HepG2 (cell line): ENCODE data around the gene SLC4A11. TPM values are rescaled to one million over a fixed set of nuclear protein-coding genes. Genes with fewer than 3 reads are reported as not detected.
A peak's percentile ranks its signal among the peaks of the same experiment; 100 is the strongest.

ENCODE experiments used
- ARID2 ChIP-seq: sonication (generic); formaldehyde crosslinking; IDR thresholded peaks from 2 replicates; pipeline ENCODE4 v1.8.1; 2022; ENCODE audit warnings: mild to moderate bottlenecking, missing genetic modification reagents, borderline replicate concordance
- HDAC2 ChIP-seq: sonication (generic); formaldehyde crosslinking; IDR thresholded peaks from 2 replicates; pipeline ENCODE4 v1.4.0; 2020; ENCODE audit warnings: missing genetic modification reagents
- HHEX ChIP-seq: IDR thresholded peaks from 2 replicates; pipeline ENCODE4 v1.6.1; 2016; ENCODE audit warnings: control low read depth
- KDM5A ChIP-seq: fragments of 200-600 bp; sonication (generic); IDR thresholded peaks from 2 replicates; pipeline ENCODE4 v1.7.0; 2018; ENCODE audit warnings: antibody characterized with exemption, mild to moderate bottlenecking, low read length, borderline replicate concordance
- MED1 ChIP-seq: sonication (generic); formaldehyde crosslinking; IDR thresholded peaks from 2 replicates; pipeline ENCODE4 v1.4.0; 2020; ENCODE audit warnings: missing genetic modification reagents
- MTF2 ChIP-seq: sonication (generic); formaldehyde crosslinking; IDR thresholded peaks from 2 replicates; pipeline ENCODE4 v1.5.0; 2020; ENCODE audit warnings: missing genetic modification reagents, borderline replicate concordance
- SIN3B ChIP-seq: fragments of 150-350 bp; IDR thresholded peaks from 2 replicates; pipeline ENCODE4 v1.6.1; 2014; ENCODE audit warnings: low read length
- TEAD2 ChIP-seq: sonication (generic); formaldehyde crosslinking; IDR thresholded peaks from 2 replicates; pipeline ENCODE4 v1.9.0; 2021; ENCODE audit warnings: missing genetic modification reagents
- ZFP36L1 ChIP-seq: sonication (generic); formaldehyde crosslinking; IDR thresholded peaks from 2 replicates; pipeline ENCODE4 v1.8.0; 2022; ENCODE audit warnings: mild to moderate bottlenecking, missing genetic modification reagents, moderate library complexity
- ZNF12 ChIP-seq: sonication (generic); formaldehyde crosslinking; IDR thresholded peaks from 2 replicates; pipeline ENCODE4 v1.5.0; 2020; ENCODE audit warnings: missing genetic modification reagents
- ZNF234 ChIP-seq: sonication (generic); formaldehyde crosslinking; conservative IDR thresholded peaks from 2 replicates; pipeline ENCODE4 v1.5.1; 2020; ENCODE audit warnings: mild to moderate bottlenecking, missing genetic modification reagents
- ZNF333 ChIP-seq: sonication (generic); formaldehyde crosslinking; IDR thresholded peaks from 2 replicates; pipeline ENCODE4 v1.4.0; 2020; ENCODE audit warnings: mild to moderate bottlenecking, missing genetic modification reagents, borderline replicate concordance
- ZNF484 ChIP-seq: sonication (generic); formaldehyde crosslinking; IDR thresholded peaks from 2 replicates; pipeline ENCODE4 v1.5.1; 2020; ENCODE audit warnings: mild to moderate bottlenecking, low read depth, missing genetic modification reagents, borderline replicate concordance
- ZNF629 ChIP-seq: sonication (generic); formaldehyde crosslinking; conservative IDR thresholded peaks from 2 replicates; pipeline ENCODE4 v1.5.0; 2020; ENCODE audit warnings: missing genetic modification reagents
- ZNF670 ChIP-seq: sonication (generic); formaldehyde crosslinking; IDR thresholded peaks from 2 replicates; pipeline ENCODE4 v1.8.0; 2022; ENCODE audit warnings: mild to moderate bottlenecking, missing genetic modification reagents, borderline replicate concordance
- ZNF761 ChIP-seq: sonication (generic); formaldehyde crosslinking; conservative IDR thresholded peaks from 2 replicates; pipeline ENCODE4 v1.4.0; 2020; ENCODE audit warnings: mild to moderate bottlenecking, missing genetic modification reagents
- polyA plus RNA-seq, 8 experiments: library from polyadenylated mRNA; depleted of rRNA in 3 of 8; stranded (reverse) in 7 of 8; unstranded in 1 of 8; fragments of >200 nt; fragmentation: Illumina TruSeq in 4 of 8; extraction: Trizol in 4 of 8; gene quantifications; 2 replicates each; pipeline versions ENCODE4 v1.2.1 to v1.2.3, GENCODE V29; 2011 to 2016; ENCODE audit warnings: low read depth in 4 of 8, missing spikeins in 1 of 8, mixed read lengths in 1 of 8; ENCODE audit not compliant: insufficient read depth in 1 of 8
- total RNA-seq, 5 experiments: library from RNA; depleted of rRNA; stranded (reverse); fragments of >200 nt; fragmentation: Illumina TruSeq; extraction: Trizol; gene quantifications; 2 replicates each; pipeline ENCODE4 v1.2.3, GENCODE V29; 2016; ENCODE audit warnings: low read depth in 1 of 5
- TF ChIP-seq, protein P1 (sequence below): sonication (generic); formaldehyde crosslinking; IDR thresholded peaks from 2 replicates; pipeline ENCODE4 v1.4.0; 2020; ENCODE audit warnings: missing genetic modification reagents, low read depth, mild to moderate bottlenecking, borderline replicate concordance
- TF ChIP-seq, protein P2 (sequence below): sonication (generic); formaldehyde crosslinking; IDR thresholded peaks from 2 replicates; pipeline ENCODE4 v1.5.0; 2020; ENCODE audit warnings: mild to moderate bottlenecking, missing genetic modification reagents, borderline replicate concordance
- TF ChIP-seq, protein P3 (sequence below): sonication (generic); formaldehyde crosslinking; conservative IDR thresholded peaks from 2 replicates; pipeline ENCODE4 v1.4.0; 2020; ENCODE audit warnings: missing genetic modification reagents

SLC4A11 gene
- total and polyA plus RNA-seq, 2 of the 13 experiments (the other 11 are each of a cell fraction or from before 2014, with no cell fraction given), result 3.9 to 27.0 TPM

DNA sequence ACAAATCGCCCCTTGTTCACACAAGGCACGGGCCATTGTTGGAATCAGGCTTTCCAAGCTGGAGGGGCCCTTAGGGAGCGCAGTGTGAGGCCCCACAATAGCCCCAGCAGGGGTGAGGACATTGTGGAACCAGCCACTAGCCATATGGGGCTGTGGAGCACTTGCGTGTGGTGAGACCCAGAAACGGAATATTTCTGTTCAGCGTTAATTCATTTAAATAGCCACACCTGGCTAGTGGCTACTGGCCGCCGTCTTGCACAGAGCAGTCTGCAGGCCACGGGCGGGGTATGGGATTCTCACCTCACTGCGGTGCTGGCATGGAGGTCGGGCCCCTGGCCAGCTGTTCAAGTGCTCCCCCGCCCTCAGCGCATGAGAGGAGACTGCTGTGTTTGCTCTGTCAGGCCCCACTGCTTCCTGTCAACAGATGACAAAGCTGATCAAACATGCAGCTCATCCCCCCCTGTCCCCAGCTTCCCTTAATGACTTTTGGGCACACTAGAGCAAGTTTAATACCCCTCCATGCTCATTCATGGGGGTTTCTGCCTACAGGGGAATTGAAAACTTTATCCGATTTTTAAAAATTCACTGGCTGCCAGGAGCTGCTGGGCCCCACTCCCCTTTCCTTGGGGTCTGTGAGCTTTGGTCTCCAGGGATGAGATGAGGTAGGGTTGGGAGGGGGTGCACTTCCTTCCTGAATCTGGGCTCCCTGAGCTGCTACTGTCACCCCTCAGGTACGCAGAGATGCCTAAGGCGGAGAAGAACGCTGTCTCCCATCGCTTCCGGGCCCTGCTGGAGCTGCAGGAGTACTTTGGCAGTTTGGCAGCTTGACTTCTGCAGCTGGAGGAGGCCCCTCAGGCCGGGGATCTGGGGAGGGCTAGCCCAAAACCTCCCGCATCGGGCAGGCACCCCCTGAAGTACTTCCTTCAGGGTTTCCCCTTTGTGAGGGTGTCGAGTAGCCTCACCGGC lies 16.1 kb downstream of the SLC4A11 start (continued):
- TF ChIP-seq MED1 (peak; percentile 99), ARID2 (no peak), KDM5A (peak; percentile 47; the same call in 1 of the 2 replicates), ZNF761 (CRISPR knock-in tag) (peak; percentile 96), HDAC2 (peak; percentile 98), SIN3B (no peak), ZNF234 (CRISPR knock-in tag) (no peak; the same call in 1 of the 2 replicates), HHEX (CRISPR knock-in tag) (peak; percentile 81), MTF2 (no peak), TEAD2 (CRISPR knock-in tag) (no peak), ZNF484 (no peak), ZFP36L1 (peak; percentile 90), ZNF629 (CRISPR knock-in tag) (peak; percentile 68), ZNF333 (CRISPR knock-in tag) (no peak), ZNF670 (CRISPR knock-in tag) (peak; percentile 94), ZNF12 (CRISPR knock-in tag) (peak; percentile 87)
- TF ChIP-seq, protein P1, sequence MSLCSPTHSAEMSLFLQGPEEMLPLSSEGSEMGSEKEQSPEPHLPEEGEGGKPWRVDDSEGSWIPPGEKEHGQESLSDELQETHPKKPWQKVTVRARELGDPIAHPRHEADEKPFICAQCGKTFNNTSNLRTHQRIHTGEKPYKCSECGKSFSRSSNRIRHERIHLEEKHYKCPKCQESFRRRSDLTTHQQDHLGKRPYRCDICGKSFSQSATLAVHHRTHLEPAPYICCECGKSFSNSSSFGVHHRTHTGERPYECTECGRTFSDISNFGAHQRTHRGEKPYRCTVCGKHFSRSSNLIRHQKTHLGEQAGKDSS (CRISPR knock-in tag), result peak; percentile 99
- TF ChIP-seq, protein P2, sequence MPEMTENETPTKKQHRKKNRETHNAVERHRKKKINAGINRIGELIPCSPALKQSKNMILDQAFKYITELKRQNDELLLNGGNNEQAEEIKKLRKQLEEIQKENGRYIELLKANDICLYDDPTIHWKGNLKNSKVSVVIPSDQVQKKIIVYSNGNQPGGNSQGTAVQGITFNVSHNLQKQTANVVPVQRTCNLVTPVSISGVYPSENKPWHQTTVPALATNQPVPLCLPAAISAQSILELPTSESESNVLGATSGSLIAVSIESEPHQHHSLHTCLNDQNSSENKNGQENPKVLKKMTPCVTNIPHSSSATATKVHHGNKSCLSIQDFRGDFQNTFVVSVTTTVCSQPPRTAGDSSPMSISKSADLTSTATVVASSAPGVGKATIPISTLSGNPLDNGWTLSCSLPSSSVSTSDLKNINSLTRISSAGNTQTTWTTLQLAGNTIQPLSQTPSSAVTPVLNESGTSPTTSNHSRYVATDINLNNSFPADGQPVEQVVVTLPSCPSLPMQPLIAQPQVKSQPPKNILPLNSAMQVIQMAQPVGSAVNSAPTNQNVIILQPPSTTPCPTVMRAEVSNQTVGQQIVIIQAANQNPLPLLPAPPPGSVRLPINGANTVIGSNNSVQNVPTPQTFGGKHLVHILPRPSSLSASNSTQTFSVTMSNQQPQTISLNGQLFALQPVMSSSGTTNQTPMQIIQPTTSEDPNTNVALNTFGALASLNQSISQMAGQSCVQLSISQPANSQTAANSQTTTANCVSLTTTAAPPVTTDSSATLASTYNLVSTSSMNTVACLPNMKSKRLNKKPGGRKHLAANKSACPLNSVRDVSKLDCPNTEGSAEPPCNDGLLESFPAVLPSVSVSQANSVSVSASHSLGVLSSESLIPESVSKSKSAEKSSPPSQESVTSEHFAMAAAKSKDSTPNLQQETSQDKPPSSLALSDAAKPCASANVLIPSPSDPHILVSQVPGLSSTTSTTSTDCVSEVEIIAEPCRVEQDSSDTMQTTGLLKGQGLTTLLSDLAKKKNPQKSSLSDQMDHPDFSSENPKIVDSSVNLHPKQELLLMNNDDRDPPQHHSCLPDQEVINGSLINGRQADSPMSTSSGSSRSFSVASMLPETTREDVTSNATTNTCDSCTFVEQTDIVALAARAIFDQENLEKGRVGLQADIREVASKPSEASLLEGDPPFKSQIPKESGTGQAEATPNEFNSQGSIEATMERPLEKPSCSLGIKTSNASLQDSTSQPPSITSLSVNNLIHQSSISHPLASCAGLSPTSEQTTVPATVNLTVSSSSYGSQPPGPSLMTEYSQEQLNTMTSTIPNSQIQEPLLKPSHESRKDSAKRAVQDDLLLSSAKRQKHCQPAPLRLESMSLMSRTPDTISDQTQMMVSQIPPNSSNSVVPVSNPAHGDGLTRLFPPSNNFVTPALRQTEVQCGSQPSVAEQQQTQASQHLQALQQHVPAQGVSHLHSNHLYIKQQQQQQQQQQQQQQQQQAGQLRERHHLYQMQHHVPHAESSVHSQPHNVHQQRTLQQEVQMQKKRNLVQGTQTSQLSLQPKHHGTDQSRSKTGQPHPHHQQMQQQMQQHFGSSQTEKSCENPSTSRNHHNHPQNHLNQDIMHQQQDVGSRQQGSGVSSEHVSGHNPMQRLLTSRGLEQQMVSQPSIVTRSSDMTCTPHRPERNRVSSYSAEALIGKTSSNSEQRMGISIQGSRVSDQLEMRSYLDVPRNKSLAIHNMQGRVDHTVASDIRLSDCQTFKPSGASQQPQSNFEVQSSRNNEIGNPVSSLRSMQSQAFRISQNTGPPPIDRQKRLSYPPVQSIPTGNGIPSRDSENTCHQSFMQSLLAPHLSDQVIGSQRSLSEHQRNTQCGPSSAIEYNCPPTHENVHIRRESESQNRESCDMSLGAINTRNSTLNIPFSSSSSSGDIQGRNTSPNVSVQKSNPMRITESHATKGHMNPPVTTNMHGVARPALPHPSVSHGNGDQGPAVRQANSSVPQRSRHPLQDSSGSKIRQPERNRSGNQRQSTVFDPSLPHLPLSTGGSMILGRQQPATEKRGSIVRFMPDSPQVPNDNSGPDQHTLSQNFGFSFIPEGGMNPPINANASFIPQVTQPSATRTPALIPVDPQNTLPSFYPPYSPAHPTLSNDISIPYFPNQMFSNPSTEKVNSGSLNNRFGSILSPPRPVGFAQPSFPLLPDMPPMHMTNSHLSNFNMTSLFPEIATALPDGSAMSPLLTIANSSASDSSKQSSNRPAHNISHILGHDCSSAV (CRISPR knock-in tag), result 0 out of 2 replicates have a peak, but pooled peaks have one; percentile 15
- TF ChIP-seq, protein P3, sequence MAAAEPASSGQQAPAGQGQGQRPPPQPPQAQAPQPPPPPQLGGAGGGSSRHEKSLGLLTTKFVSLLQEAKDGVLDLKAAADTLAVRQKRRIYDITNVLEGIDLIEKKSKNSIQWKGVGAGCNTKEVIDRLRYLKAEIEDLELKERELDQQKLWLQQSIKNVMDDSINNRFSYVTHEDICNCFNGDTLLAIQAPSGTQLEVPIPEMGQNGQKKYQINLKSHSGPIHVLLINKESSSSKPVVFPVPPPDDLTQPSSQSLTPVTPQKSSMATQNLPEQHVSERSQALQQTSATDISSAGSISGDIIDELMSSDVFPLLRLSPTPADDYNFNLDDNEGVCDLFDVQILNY (CRISPR knock-in tag), result no peak; the same call in 1 of the 2 replicates
